ENCODE data around the gene NCS1.
A peak's percentile ranks its signal among the peaks of the same experiment; 100 is the strongest.

Gene NCS1

GRCh38 chr9:130214776-130215340 lies 42.7 kb downstream of the NCS1 start:
- no peak for DNase-seq (ENCODE audit: low read depth)

- no peak for DNase-seq (ENCODE audit: low read depth)
Observed at GRCh38 chr9:130215341-130216119, 43.3 kb downstream of the NCS1 start.

GRCh38 chr9:130217838-130218237 lies 45.6 kb downstream of the NCS1 start:
- no peak for DNase-seq (ENCODE audit: low read depth)

- DNase-seq (ENCODE audit: low read depth) = no peak
Observed at GRCh38 chr9:130219661-130220096, 47.5 kb downstream of the NCS1 start.

GRCh38 chr9:130220352-130220751 lies 48.1 kb downstream of the NCS1 start:
- peak; percentile 26 for DNase-seq (ENCODE audit: low read depth)

GRCh38 chr9:130222833-130223232 lies 50.6 kb downstream of the NCS1 start:
- no peak for DNase-seq (ENCODE audit: low read depth)

GRCh38 chr9:130225071-130225470 lies 52.9 kb downstream of the NCS1 start:
- no peak for DNase-seq (ENCODE audit: low read depth)

- DNase-seq (ENCODE audit: low read depth) = no peak
Observed at GRCh38 chr9:130225586-130225985, 53.4 kb downstream of the NCS1 start.

- DNase-seq (ENCODE audit: low read depth) = no peak
Observed at GRCh38 chr9:130226112-130226511, 53.9 kb downstream of the NCS1 start.

GRCh38 chr9:130227833-130228232 lies 55.6 kb downstream of the NCS1 start:
- no peak for DNase-seq (ENCODE audit: low read depth)

GRCh38 chr9:130229759-130230158 lies 57.6 kb downstream of the NCS1 start:
- DNase-seq (ENCODE audit: low read depth) = no peak

- no peak for DNase-seq (ENCODE audit: low read depth)
Observed at GRCh38 chr9:130230631-130231030, 58.4 kb downstream of the NCS1 start.

- DNase-seq (ENCODE audit: low read depth) = no peak
Observed at GRCh38 chr9:130232899-130233586, 60.8 kb downstream of the NCS1 start.

- DNase-seq (ENCODE audit: low read depth) = no peak
Observed at GRCh38 chr9:130233587-130233945, 61.4 kb downstream of the NCS1 start.

- DNase-seq (ENCODE audit: low read depth) = no peak
Observed at GRCh38 chr9:130234340-130235260, 62.4 kb downstream of the NCS1 start.

- DNase-seq (ENCODE audit: low read depth) = peak; percentile 29
Observed at GRCh38 chr9:130235558-130236435, 63.6 kb downstream of the NCS1 start.

- no peak for DNase-seq (ENCODE audit: low read depth)
Observed at GRCh38 chr9:130236436-130236985, 64.3 kb downstream of the NCS1 start.

GRCh38 chr9:130237076-130237475 lies 64.9 kb downstream of the NCS1 start:
- DNase-seq (ENCODE audit: low read depth) = no peak

GRCh38 chr9:130237763-130238524 lies 65.7 kb downstream of the NCS1 start:
- DNase-seq (ENCODE audit: low read depth) = no peak

GRCh38 chr9:130239363-130239695 lies 67.1 kb downstream of the NCS1 start:
- DNase-seq (ENCODE audit: low read depth) = no peak
